ENCODE results near the gene MAP3K7CL.

MAP3K7CL gene, protein sequence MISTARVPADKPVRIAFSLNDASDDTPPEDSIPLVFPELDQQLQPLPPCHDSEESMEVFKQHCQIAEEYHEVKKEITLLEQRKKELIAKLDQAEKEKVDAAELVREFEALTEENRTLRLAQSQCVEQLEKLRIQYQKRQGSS

DNA sequence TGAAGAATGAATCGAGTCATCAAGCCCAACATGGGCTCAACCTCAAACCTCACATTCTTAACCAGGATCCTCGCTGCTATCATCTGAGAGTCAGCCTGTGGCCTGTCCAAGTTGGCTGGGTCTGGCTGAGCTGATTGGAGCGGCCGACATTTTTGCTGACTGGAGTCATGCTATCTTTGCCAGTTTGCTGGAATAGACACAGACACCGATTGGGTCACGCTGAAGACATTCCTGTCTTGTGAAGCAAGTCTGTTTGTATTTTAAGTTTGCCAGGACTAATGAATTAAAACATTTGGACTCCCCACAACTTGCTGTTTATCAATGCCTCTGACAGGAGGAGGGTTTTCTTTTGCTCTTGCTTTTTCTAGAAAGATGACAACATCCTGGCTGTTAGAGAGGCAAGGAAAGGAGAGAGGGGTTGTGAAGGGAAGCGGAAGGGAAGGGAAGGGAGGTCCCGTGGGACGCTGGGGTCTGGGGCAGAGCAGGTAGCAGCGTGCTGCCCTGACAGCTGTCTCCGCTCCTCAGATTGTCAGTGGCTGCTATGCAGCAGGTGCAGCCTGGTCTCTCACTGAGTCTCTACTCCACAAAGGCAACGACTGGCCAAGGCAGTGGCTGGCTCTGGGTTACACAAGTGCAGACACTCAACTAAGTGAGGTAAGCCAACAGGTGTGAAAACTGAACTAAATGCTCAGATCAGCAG, at the start of gene MAP3K7CL:
Gene MAP3K7CL, plus strand, starts transcription at position 375 of the 700 bp plus-strand sequence. CDS start 2,701 bp downstream, outside the sequence.
- DNase-seq, result no peak

DNA sequence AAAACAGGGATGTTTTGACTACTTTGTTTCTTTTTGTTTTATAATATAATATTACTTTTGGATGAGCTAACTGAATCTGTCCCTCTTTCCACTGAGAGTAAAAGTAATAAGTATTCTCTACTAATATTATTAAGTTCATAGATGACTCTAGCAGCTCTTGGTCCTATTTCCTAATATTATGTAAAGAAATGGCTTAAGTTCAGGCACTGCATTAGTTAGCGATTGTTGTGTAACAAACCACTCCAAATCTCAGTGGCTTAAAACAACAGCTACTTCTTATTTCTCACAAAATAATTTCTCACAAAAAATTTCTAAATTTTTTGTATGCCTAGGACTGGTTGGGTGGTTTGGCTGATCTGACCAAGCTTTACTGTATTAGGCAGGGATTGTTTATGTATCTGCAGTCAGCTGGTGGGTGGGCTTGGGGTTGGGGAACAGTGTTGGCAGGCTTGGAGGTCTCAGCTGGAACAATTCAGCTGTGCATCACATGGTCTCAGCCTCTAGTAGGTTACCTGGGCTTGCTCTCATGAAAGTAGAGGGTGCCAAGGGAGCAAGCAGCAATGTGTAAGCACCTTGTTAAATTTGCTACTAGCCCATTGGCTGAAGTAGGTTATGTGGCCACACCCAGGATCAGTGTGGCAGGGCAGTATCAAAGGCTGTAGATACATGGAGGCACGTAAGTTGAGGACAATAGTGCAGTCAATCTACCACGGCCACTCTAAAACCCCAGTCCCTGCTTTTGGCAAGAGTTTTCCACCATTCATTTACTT, 48.2 kb upstream of the MAP3K7CL start:
- no peak for DNase-seq

GRCh38 chr21:29083306-29083705, 47.1 kb upstream of the MAP3K7CL start:
- no peak for DNase-seq

DNA sequence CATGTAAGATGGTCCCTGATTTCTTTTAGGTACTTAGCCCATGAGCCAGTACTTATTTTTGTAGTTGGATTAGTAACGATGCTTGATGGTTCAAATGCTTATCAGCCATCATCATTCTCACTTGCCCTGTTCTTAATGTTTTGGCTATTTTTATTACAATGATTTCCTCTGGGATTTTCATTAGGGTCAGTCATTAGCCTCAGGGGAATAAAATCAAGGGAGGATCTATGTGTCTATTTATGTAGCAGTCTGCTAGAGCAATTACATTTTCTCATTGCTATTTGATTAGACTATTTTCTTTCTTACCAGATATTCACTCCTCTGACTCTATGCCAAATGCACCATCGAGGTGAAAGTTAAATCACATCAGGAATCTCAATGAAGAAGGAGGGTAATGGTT, 46.1 kb upstream of the MAP3K7CL start:
- no peak for DNase-seq

GRCh38 chr21:29085106-29085752, 45.2 kb upstream of the MAP3K7CL start:
- no peak for DNase-seq

GRCh38 chr21:29091033-29091432, 39.4 kb upstream of the MAP3K7CL start:
- no peak for DNase-seq

DNA sequence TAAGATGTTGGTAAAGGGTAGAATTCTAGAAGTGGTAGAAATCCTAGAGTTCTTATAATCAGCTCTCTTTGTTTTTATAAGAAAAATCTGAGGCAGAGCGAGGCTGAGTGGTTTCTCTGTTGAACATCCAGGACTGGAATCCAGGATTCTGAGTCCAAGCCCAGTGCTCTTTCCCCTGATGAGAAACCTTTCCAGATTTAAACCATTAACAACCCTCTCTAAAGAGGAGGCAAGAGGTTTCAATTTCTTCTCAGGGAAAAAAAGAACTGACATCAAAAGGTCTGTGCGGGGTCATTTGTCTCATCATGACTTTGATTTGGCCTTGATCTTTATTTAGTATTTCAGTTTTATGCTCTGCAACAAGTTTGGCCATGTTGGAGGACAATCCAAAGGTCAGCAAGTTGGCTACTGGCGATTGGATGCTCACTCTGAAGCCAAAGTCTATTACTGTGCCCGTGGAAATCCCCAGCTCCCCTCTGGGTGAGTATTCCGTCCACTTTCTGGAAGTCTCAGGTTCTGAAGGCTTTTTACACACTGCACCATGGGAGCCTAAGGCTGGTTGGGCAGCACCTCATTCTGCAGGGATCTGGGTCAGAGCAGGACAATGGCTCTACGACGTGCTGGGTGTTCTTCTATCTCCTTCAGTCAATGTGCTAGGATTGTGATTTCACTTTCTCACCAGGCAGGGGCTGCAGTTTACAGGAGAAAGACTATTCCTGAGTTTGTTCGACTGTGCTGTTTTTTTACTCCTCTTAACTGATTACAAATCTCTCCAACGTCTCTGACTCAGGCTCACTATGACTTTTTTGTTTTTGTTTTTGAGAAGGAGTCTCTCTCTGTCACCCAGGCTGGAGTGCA, 38.1 kb upstream of the MAP3K7CL start:
- no peak for DNase-seq

GRCh38 chr21:29096218-29097015, 34.0 kb upstream of the MAP3K7CL start:
- no peak for DNase-seq

DNA sequence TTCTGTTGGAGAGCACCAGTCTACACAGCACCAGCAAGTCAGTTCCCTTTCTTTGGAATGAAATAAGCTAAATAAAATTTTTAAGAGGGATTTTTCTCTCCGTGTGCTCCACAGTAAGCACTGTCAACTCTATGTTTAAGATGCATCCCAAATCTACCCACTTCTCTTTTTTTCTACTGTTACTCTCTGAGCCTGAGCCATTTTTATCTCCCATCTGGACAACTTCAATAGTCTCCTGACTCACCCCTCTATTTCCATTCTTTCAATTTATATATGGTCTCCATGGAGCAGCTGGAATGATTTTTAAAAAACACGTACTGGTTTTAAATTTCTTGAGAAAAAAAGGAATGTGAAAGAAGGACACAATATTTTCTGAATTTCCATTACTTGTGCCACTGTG, 32.3 kb upstream of the MAP3K7CL start:
- DNase-seq, result peak; percentile 3 to 31

GRCh38 chr21:29102791-29103257, 27.6 kb upstream of the MAP3K7CL start:
- no peak for DNase-seq

GRCh38 chr21:29104239-29104708, 26.2 kb upstream of the MAP3K7CL start:
- no peak for DNase-seq

DNA sequence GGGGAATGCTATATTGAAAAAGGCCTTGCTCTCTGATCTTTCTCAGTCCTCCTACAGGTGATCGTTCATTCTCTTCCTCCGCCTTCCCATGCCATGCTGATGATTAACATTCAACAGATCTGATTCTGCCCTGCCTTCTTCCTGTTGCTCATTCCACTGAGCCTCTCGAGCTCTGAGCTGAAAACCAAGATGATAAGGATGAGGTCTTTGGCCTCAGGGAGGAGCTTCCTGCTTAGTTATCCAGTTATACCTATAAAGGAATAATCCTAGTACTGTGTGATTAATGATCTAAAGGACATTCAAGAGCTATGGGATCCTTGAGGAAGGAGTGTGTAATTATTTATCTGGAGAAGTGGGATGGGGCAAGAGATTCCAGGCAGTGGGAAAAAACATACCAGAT, 25.2 kb upstream of the MAP3K7CL start:
- no peak for DNase-seq

- DNase-seq, result no peak
Observed at GRCh38 chr21:29114765-29115500, 15.5 kb upstream of the MAP3K7CL start.

GRCh38 chr21:29115899-29116298, 14.5 kb upstream of the MAP3K7CL start:
- no peak for DNase-seq

GRCh38 chr21:29117372-29117955, 13.0 kb upstream of the MAP3K7CL start:
- DNase-seq, result no peak

DNA sequence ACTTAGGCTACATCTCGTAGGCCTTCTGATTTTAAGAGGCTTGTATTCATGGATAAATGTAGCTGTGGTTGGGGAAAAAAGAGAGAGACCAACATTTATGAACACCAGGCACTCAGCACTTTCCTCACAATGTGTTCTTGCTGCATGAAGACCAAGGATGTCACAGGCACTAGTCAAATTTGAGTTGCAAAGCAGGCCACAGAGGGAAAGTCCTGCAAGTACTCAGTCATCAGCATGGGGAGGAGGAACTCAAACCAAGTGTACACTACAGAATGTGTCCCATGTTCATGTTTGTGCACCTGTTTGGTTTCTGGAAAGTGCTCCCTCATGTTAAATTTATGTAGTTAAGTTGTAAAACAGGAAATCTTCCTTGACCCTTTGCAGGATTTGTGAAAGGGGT, 8.7 kb upstream of the MAP3K7CL start:
- no peak for DNase-seq

DNA sequence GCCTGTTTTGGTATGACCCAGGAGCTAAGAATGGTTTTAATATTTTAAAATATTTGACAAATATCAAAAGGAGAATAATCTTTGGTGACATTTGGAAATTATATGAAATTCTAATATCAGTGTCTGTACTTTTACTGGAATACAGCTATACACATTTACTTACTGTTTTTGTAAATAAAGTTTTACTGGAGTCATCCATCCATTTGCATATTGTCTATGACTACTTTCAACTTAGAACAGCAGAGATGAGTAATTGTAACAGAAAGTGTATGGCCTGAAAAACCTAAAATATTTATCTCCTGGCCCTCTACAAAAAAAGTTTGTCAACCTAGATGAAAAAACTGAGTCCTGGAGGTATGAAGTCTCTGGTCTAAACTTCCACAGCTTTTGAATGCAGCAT, 5.8 kb upstream of the MAP3K7CL start:
- no peak for DNase-seq

GRCh38 chr21:29125191-29125590, 5.3 kb upstream of the MAP3K7CL start:
- DNase-seq, result no peak

DNA sequence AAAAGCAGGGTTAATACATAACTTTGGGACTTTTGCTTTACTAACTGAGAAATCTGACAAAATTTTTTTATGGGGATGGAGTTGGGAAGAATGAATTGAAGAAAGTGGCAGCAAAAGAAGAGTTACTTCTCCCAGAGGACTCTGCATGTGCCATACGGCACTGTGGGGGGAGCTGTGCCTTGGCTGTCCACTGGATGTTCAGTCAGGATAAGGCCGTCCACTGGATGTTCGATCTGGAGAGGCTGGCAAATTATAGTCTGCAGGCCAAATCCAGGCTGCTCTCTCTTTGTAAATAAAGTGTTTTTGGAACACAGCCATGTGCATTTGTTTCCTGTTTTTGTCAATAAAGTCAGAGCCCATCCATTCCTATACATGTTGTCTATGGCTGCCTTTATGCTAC, 4.5 kb upstream of the MAP3K7CL start:
- DNase-seq, result no peak

DNA sequence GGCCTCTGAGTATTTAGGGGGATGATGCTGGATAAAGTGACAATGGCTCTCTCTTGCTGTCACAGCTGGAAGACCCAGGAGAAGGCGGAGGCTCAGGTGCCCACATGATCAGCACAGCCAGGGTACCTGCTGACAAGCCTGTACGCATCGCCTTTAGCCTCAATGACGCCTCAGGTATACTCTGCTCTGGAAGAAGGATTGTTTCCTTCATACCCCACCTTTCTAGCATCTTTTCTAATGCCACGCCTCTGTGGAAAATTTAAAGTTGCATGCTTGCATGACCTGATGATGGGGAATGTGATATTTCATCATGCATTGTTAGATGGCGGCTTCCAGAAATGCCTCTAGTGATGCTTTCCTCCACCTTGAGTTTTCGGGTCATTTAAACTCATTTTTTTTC, 2.8 kb downstream of the MAP3K7CL start:
- DNase-seq, result no peak

Data from Kasumi-1 (cell line).